HG03196 (cell line): Measurements from ENCODE around the gene TGFB2.

Experiments
- ATAC-seq: cut with Tn5 transposase; IDR thresholded peaks from one replicate; pipeline ENCODE4 v1.9.1; 2021; ENCODE audit not compliant: unreplicated experiment

The TGFB2 gene

GRCh38 chr1:218481116-218481775 lies 136.1 kb downstream of the TGFB2 start:
- no peak for ATAC-seq

GRCh38 chr1:218482683-218483082 lies 137.5 kb downstream of the TGFB2 start:
- ATAC-seq = no peak

GRCh38 chr1:218485241-218485928 lies 140.2 kb downstream of the TGFB2 start:
- no peak for ATAC-seq

GRCh38 chr1:218488531-218488930 lies 143.4 kb downstream of the TGFB2 start:
- ATAC-seq = no peak

DNA sequence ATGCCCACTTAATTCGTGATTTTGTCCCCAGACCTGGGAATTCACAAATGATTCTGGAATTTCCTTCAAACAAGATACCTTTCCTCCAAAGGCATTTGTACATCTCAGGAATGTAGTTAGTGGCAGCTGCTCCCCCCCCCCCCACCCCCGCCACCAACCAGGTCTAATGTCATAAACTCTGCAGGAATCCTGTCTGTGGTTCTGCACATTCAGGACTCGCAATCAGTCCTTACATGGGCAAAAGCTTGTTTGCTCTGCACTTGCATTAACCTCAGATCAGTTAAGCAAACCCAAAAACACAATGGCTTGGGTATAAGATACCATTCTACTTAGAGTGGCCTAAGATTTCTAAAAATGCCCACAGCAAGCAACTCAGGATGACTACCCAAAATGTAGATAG lies 143.8 kb downstream of the TGFB2 start:
- no peak for ATAC-seq

DNA sequence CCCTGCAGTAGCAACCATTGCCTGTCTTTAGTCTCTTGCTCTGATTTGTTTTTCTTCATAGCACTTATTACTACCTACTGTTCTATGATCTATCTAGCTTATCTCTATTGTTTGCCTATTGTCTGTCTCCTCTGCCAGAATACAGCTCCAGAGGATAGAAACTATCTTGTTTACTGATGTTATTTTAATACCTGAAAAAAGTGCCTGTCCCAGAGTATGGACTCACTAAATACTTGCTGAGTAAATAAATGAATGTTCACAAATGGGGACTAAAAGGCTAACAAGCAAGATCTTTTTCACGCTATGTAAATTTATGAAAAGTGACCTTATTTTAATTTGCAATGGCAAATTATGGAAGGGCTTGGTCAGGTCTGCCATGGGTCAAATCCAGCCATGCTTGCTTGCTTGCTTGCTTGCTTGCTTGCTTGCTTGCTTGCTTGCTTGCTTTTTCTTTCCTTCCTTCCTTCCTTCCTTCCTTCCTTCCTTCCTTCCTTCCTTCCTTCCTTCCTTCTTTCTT lies 145.3 kb downstream of the TGFB2 start:
- ATAC-seq = no peak

DNA sequence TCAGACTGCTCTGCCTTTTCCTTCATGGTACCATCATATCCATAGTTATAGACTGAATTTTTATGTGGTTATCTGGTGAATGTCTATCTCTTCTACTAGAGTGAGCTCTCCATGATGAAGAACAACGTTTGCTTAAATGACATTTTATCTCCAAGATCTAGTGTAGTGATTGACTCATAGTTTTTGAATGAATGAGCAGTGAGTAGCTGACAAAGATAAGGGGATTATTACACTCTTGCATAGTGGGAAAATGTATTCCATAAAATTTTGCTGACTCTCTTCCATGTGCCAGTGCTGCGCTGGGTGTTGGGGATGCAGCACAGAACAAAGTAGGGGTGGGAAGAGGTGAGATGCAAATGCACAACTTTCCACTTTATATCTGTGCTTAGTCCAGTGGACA lies 147.7 kb downstream of the TGFB2 start:
- no peak for ATAC-seq

GRCh38 chr1:218493986-218494385 lies 148.8 kb downstream of the TGFB2 start:
- ATAC-seq = no peak
